TTC549 (cell line): ENCODE results near the gene NEK8.
"Not testable (repeated sequence)": the region's sequence is repeated elsewhere in the genome, so short reads cannot be mapped to it uniquely, and the experiment has no call there.

Source experiments
- FAIRE-seq: peaks from 2 replicates; lab custom pipeline; 2012; peaks lifted over from hg19 to GRCh38; lab: Jason Lieb, UNC

NEK8 gene

DNA sequence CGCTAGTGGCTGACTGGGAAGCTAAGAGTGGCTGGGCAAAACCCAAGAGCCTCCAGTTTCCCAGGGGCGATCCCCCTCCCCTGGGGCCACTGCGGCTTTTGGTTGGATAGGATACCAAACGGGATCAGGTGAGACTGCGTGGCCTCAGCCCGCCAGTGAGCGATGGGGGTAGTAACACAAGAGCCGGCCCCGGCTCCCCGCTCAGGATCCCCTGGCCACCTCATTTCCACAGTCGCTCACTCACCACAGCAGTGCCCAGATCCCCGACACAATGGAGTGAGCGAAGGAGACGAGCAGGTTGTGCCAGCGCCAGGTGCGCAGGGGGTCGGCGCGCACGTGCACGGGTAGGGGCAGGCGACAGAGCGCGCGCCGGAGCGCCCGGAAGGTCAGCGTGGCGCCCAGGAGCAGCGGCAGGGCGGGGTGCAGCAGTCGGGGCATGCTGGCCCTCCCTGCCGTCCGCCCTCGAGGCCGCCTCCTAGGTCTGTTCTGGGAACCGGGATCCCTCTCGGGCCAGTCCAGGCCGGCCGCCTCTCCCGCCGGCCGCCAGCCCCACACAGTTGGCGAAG is 2.8 kb upstream of the NEK8 start:
- no peak for FAIRE-seq

DNA sequence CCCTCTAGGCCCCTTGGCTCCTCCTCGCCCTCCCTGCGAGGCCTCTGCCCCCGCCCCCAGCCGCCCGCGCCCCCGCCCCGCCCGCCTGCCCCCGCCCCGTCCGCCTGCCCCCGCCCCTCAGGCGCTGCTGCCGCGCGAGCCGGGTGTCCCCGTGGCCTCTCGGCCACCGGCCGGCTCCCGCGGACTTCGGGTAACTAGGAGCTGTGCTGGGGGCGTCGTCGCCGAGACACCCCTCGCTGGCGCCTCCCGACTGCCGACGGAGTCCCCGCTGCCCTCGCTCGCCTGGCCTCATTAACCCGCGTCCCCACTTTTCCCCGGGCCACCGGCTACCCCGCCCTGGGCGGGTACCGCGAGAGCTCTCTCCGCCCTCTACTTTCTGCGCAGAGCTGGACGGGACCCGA is 2.4 kb upstream of the NEK8 start, which contains the start of gene TLCD1:
TSS of gene TLCD1 (minus strand) at position 8 of the 401 bp plus-strand sequence. CDS start 136 bp downstream, outside the sequence.
- no peak for FAIRE-seq

DNA sequence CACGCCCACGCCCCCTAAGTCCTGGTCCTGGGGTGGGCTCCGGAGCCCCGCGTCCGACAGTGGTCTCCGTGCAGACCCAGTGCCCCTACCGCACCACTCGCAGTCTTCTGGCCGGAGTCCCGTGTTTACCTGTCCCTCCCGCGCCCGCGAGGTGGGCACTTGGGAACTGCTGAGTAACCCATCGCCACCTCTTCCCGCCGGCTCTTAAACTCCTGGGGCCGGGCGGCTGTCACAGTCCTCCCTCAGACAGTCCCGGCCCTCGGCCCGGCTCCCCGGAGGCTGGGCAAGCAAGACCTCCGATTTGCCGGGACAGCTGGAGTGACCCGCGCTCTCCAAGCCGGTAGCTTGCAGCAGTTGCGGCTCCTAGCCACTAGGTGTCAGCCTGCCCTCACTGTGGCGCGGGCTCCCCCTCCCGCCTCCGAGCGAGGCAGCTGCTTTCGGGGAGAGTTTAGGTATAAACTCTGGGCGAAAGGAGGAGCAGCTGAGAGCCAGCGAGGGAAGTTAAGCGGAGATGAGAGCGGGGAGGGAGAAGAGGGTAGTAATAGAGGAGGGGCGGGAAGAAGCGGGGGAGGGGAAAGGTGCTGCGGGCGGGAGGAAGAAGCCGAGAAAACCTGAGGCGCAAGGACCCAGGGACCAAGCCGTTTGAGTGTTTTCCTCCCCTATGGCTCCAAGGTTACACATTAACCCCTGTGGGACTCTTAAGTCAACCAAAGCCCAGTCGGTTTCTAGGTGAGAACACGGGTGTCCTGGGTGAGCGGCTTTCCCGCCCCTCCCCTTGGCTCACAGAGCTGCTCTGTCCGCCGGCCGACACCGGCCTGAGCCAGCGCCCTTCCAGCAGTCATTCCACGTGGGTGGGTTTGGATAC is 1.7 kb upstream of the NEK8 start:
- no peak for FAIRE-seq

GRCh38 chr17:28729950-28730330 is 1.4 kb downstream of the NEK8 start:
- FAIRE-seq = no peak

DNA sequence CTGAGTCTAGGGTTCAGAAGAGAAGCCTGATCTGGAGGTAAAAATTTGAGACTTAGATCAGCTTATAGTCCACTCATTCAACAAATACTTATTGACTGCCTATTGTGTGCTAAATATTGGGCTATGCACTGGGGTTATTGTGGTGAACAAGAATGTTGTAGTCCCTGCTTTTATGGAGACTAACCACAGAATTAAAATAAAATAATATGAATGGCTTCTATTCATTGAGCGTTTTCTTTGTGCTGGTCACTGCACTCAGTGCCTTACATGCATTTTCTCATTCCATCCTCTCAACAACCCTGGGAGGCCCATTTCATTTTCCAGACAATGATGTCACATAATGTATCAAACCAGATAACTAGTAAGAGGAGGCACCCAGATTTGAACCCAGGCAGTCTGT is 4.8 kb downstream of the NEK8 start:
- no peak for FAIRE-seq

DNA sequence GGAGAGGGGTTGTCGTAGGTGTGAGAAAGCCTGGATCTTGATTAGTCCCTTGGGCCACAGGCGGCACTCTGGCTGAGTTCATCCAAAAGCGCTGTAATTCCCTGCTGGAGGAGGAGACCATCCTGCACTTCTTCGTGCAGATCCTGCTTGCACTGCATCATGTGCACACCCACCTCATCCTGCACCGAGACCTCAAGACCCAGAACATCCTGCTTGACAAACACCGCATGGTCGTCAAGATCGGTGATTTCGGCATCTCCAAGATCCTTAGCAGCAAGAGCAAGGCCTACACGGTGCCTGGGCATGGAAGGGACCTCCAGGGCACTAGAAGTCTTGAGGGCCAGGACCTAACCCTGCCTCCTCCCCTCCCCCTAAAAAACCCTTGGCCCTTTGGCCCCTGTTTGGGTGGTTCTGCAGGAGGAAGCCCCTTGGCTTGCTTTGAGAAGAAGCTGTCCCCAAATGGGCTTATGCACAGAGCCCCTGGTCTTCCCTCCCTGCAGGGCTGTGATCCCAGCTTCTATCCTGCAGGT is 6.2 kb downstream of the NEK8 start:
- no peak for FAIRE-seq

DNA sequence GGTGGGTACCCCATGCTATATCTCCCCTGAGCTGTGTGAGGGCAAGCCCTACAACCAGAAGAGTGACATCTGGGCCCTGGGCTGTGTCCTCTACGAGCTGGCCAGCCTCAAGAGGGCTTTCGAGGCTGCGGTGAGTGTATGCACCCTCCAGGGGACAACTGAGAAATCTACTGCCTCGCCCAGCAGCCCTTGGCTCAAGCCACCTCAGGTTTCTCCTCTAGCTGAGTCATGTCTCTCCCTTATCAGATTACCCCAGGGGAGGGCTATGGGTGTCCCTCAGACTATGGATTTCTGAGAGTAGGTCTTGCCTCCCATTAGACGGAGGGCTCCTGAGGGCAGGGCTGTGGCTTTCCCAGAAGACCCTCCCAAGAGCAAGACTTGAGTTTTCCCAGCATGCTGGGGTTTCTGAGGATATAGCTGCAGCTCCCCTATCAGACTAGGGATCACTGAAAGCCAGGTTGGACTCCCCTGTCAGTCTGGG is 6.7 kb downstream of the NEK8 start:
- no peak for FAIRE-seq

DNA sequence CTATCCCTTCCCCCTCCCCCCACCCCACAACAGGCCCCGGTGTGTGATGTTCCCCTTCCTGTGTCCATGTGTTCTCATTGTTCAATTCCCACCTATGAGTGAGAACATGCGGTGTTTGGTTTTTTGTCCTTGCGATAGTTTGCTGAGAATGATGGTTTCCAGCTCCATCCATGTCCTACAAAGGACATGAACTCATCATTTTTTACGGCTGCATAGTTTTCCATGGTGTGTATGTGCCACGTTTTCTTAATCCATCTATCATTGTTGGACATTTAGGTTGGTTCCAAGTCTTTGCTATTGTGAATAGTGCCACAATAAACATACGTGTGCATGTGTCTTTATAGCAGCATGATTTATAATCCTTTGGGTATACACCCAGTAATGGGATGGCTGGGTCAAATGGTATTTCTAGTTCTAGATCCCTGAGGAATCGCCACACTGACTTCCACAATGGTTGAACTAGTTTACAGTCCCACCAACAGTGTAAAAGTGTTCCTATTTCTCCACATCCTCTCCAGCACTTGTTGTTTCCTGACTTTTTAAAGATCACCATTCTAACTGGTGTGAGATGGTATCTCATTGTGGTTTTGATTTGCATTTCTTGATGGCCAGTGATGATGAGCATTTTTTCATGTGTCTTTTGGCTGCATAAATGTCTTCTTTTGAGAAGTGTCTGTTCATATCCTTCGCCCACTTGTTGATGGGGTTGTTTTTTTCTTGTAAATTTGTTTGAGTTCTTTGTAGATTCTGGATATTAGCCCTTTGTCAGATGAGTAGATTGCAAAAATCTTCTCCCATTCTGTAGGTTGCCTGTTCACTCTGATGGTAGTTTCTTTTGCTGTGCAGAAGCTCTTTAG is 7.6 kb downstream of the NEK8 start:
- FAIRE-seq = not testable (repeated sequence)

DNA sequence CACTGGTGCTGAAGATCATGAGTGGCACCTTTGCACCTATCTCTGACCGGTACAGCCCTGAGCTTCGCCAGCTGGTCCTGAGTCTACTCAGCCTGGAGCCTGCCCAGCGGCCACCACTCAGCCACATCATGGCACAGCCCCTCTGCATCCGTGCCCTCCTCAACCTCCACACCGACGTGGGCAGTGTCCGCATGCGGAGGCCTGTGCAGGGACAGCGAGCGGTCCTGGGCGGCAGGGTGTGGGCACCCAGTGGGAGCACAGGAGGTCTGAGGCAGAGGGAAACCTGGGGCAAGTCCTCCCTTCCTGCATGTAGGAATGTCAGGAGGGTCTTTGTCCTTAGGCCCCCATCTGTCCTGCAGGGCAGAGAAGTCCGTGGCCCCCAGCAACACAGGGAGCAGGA is 8.7 kb downstream of the NEK8 start:
- no peak for FAIRE-seq

- no peak for FAIRE-seq
These were observed 9.4 kb downstream of the NEK8 start for GRCh38 chr17:28737770-28738679.

- FAIRE-seq = no peak
These were observed 10.2 kb downstream of the NEK8 start for GRCh38 chr17:28738680-28739384.

DNA sequence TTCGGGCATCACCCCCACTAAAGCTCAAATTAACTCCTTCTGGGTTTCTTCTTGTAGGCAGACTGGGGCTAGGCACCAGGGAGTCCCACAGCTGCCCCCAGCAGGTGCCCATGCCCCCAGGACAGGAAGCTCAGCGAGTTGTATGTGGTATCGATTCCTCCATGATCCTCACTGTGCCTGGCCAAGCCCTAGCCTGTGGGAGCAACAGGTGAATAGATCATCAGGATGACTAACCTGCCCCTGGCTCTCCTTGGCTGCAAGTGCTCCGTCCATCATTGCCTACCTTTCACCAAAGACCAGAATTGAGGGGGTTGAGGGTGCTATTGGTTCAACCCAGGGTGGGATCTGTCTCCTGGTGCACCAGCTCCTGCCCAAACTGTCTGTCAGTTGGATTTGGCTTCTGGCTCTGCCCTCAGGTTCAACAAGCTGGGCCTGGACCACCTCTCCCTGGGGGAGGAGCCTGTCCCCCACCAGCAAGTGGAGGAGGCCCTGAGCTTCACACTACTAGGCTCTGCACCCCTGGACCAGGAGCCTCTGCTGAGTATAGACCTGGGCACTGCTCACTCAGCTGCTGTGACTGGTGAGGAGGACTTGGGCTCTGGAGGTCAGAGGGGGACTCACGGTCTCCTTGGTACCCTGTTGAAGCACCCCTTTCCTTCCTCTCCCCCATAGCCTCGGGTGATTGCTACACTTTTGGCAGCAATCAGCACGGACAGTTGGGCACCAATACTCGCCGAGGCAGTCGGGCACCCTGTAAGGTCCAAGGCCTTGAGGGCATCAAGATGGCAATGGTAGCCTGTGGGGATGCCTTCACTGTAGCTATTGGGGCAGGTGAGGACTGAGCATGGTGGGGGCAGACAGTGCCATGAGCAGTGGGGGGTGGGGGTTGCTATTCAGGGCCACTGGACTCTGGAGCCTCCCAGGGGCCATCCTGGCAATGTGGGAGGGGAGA is 12.1 kb downstream of the NEK8 start:
- FAIRE-seq = no peak

- no peak for FAIRE-seq
These were observed 13.1 kb downstream of the NEK8 start for GRCh38 chr17:28741358-28742349.

- FAIRE-seq = no peak
These were observed 14.9 kb downstream of the NEK8 start, which contains the start of gene TRAF4 for GRCh38 chr17:28743243-28744103. Gene TRAF4, plus strand, starts transcription at chr17:28744011. Its CDS starts 102 bp downstream, at chr17:28744113.

DNA sequence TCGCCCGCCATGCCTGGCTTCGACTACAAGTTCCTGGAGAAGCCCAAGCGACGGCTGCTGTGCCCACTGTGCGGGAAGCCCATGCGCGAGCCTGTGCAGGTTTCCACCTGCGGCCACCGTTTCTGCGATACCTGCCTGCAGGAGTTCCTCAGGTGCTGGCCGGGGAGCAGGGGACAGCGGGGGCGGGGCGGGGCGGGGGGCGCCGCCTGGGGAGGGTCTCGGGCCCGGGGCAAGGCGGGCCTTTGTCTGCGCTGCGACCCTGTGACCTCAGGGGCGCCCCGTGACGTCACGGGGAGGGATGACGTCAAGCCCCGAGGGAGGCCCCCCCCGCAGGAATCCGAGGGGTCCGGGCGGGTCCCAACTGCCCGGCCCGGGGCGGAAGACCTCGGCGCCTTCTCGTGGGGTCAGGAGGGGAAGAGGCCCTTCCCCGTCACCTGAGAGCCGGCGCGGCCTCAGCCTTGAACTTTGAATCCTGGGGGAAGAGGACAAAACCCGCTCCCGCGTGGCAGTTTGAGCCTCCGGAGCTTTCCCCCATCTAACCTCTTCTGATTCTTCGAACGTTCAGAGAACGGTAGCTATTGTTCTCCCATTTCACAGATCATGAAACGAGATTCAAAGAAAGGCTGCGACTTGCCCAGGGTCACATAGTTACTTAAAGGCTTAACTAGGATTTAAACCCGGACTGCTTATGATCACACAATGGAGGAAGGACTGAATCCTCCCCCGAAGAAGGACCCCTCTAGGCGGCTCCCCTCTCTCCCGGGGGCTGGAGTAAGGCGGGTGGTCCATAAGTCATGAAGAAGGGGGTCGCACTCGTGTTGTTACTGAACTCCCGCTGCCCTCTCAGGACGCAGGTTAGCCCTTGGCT is 15.8 kb downstream of the NEK8 start:
- FAIRE-seq = no peak
